NCI-H1105 (cell line): ENCODE results near the gene PTMS.

ENCODE experiments used
- DNase-seq: peaks from one replicate; lab custom pipeline; 2025; lab: John Stamatoyannopoulos, UW

The PTMS gene

DNA sequence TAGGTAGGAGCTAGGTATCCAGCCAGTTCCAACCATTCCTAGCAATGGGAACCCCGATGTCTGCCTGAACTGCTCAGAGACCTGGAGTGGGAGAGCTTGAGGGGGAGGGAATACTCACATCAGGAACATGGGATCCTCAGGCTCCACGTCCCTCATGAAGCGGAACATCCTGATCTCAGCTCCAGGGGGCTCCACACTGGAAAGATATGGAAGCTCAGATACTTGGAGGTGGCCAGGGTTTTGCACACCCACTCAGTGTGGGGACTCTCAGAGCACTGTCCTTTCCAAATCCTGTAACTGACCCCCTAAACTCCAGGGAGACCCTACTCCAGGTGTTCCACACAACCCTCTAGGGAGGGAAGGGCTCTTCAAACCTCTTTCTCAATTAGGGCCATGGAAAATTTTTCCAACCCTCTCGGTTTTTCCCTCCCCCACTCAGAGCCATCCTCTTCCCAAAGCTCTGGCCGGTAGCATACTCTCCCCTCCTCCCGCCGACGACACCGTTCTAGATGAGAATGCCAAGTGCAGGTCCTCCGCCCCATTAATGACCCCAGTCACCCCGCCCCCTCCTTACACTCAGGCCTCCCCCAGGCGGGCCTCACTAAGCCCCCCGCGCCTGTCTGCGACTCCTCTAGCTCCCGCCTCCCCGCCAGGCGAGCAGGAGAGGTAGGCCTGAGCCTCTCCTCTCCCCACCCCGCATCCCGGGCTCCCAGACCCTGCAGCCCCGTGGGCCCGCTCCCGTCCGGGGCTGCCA lies 13.8 kb upstream of the PTMS start:
- peak; percentile 62 for DNase-seq

DNA sequence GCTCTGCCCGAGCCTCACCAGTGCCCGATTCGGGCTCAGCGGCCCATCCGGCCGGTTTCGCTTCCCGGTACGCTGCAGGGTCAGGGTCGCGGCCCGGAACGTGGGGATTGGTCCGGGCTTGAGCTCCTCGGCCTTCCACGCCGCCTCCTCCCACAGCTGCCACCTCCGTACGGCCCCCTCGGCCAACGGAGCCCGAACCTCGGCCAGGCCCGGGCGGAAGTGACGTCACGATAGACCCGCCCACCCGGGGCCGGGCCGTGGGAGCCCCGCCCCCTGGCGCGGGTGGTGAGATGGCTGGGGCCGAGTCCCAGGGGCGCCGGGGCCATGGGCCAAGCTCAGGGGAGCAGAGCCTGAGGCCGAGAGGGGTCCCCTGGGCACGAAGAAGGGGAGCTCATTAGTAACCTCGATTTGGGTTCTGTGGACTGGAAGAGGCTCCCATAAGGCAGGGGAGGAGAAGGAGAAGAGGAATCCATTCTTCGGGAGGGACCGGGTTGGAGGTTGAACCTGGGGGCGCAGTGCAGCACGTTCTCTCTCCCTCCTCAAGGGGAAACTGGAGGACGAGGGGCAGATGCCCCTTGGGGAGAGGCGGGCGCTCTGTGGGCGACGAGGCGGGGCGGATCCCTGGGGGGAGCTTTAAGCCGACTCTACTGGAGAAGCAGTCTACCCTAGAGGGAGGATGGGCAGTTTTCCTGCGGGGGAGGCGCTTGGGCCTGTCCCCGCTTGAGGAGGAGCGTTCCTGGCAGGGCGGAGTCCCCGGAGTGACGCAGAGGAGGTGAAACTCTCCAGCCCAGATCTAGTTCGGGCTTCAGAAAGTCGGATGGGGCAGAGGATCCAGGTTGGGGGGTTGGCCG lies 13.0 kb upstream of the PTMS start, which contains the start of gene MLF2:
MLF2 (minus strand) TSS at position 221 of the 851 bp plus-strand sequence. CDS start 807 bp downstream, outside the sequence.
- peak; percentile 96 for DNase-seq

DNA sequence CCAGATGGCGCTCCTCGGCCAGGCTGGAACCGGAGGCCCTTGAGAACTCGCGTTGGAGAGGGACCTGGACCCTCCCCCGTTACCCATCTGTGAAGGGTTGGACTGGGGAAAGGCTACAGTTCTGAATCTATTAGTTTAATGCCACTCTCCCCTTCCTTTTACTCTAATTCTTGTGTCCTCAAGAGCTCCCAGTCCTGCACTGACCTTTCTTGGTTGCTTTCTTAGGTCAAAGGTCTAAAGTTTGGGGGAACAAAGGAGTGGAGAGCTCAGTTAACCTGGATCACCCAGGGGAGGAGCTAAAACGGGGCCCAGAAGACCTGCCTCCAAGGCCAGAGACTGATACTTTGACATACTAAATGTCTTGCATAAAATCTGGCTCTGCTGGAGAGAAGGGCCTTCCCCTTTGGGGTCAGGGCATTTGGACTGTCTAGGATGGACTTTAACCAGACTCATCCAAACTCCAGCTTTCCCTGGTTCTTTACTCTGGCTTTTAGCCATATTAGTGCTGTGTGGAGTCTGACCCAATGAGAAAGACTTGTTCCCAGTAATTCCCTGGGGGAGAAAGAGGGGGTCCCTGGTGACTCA lies 12.3 kb upstream of the PTMS start:
- DNase-seq, result no peak

DNA sequence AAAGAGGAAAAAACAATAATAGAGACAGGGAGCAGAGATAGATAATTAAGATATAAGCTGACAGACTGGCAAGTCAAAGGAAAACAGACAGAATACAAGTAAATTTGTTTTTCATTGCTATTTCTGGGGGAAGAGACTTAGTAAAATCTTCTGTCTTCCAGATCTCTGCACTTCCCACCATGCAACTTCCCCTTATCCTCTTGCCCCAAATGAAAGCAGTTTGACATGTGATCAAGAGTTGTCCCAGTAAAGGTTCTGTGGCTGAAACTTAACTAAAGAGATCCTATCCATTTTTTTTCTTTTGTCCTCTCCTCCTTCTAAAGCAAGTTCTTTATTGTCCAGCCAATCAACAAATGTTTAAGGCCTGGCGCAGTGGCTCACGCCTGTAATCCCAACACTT lies 11.8 kb upstream of the PTMS start:
- no peak for DNase-seq

DNA sequence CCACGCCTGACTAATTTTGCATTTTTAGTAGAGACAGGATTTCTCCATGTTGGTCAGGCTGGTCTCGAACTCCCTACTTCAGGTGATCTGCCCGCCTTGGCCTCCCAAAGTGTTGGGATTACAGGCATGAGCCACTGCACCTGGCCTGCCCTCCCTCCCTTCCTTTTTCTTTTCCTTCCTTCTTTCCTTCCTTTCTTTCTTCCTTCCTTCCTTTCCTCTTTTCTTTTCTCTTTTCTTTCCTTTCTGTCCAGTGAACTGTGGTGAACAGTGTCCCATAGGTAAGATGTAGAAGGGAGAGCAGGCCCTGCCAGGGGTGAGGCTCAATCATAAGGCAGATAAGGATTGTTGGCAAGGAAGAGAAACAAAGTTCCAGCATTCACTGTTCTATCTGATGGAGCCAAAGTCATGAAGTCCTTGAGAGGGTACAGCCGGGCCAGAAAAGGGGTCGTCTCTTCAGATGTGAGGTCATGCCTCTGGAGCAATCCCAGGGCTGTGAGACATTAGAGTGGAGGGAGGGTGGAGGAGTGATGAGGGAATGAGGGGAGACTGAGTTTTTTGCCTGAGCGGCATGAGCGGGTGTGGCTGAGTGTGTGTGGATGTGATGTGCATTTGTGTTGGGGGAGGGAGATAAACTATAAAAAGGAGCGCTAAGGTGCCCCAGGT lies 9.0 kb upstream of the PTMS start:
- no peak for DNase-seq

DNA sequence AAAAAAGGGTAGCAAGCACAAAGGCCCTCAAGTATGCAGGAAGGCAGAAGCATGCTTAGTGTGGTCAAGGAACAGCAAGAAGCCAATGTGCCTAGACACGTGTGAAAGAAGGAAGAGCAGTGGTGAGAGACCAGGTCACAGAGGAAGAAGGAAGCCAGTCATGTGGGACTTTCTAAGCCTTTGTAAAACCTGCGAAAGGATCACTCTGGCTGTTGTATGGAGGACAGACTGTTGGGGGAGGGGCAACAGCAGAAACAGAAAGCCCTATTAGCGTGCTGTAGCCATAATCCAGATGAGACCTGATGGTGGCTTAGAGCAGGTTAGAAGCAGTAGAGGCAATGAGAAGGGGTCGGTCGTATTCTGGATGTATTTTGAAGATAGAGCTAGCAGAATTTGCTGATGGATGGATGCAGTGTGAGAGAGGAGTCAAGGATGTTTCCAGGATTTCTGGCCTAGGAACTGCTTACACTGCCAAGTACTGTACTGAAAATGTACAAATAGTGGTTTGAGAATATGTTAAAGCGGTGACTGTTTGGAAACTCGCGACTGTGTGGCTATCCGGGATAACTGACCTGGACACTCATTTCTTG lies 7.6 kb upstream of the PTMS start:
- DNase-seq, result no peak

DNA sequence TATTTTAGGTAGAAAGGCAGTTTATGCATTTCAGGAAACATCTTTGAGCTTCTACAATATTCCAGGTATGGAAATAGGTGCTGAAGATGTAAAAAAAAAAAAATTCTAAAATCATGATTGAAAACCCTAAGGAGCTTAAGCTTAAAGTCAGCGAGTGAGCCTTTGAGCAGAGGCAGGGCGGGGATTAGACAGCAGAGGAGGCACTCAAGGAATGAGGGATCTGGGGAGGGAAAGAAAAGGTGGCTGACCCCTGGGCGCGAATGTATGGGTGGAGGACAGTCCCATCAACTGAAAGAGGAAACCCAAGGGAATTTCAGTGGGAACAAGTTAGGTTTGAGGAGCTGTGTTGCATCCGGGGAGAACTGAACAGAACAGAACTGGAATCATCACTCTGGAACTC lies 6.4 kb upstream of the PTMS start:
- DNase-seq, result no peak

DNA sequence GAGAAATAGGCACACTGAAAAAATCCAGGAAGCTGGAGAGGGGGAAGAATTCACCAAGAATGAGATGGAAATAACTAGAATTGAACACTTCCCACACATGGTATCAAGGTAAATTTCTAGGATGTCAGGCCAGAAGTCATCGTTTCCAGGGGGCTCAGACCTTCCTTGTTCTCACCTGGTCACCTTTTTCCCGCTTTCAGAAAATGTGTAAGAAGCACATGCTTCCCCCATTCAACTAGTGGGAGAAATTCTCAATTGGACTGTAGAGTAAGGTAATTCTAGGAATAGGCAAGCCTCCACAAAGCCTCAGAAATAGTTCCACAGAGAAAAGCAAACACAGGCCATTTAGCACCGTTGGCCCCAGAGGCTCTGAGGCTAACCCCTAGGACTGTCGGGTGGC lies 2.8 kb upstream of the PTMS start:
- no peak for DNase-seq

DNA sequence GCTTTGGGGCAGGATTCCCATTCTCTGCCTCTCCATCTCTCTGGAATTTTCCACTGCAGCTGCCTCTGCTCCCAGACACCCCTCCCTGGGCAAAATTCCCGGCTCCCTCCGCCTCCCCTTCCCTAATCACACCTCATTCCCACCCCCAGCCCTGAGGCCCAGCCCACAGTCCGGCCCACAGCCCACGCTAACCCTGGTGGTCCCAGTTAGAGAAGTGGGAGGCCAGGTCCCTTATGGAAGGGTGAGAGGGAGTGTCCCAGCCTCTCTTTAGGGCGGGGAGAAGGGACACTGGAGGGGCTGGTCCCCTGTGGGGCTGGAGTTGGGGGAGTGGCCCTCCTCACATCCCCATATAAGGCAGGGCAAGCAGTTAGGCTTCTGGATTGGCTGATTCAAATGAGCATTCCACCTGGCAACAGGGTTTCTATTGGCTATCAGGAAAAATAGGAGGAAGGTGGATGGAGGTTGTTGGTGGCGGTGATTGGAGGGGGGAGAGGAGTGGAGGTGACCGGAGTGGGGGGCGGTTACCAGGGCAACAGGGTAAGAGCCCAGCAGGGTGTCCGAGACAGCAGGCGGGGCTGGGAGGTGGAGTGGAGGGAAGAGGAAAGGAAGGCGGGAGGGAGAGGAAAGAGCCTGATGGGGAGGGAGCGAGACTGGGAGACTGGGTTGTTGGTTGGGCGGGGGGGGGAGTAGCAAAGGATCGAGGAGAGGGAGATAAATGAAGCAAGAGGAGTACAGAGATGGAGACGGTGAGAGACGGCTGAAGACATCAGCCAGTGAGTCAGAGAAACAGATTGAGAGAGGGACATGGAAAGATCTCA lies 1.9 kb upstream of the PTMS start:
- peak; percentile 100 for DNase-seq

DNA sequence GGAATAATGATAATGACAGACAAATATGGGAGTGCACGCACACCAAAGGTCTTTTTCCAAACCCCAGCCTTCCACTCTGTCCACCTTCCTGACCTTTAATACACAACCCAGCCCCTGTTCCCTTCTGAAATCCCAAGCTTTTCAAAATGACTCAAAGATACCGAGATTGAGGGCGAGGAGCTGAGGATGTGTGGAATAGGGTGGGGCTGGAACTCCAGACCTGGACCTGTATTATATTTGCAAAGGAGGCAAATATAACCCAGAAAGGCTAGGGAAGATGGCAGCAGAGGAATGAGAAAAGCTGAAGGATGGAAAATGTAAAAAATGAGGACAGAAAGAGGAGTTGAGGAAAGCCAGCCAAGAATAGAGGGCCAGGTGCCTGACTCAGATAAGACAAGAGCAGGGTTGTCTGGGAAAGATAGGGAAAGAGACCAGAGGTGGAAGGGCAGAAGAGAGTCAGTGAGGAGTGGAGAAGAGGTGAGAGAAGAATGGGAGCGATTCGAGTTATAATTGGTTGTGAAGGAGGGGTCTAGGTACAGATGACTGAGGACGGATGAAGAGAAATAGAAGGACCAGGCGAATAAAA lies 1.0 kb upstream of the PTMS start:
- peak; percentile 73 for DNase-seq

DNA sequence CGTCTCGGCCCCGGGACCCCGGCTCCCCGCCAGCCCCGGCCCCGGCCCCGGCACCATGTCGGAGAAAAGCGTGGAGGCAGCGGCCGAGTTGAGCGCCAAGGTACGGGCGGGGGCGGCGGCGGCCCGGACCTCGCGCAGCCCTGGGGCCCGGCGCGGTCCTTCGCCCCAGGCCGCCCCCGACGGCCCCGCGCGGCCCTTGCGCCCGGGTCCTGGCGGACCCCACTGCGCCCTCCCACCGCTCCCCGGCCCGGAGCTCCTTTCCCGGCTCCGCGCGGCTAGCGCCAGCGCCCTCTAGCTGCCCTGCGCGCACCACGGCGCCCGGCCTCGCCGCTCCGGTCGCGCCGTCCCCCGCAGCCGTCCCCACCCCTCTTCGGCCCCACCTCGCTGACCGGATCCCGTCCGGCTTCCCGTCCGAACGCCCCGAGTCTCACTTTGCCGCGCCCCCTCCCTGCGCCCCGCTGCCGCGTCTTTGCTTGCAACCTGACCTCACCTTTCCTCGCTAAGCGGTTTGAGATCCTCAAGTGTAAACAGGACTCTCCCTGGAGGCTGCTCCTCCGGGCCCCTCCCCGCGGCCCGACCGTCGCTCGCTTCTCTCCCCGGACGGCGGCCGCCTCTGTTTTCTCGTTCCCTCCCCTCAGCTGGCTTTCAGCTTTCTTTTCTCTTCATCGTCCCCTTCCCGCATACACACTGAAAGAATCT lies 637 bp downstream of the PTMS start:
- peak; percentile 72 for DNase-seq

DNA sequence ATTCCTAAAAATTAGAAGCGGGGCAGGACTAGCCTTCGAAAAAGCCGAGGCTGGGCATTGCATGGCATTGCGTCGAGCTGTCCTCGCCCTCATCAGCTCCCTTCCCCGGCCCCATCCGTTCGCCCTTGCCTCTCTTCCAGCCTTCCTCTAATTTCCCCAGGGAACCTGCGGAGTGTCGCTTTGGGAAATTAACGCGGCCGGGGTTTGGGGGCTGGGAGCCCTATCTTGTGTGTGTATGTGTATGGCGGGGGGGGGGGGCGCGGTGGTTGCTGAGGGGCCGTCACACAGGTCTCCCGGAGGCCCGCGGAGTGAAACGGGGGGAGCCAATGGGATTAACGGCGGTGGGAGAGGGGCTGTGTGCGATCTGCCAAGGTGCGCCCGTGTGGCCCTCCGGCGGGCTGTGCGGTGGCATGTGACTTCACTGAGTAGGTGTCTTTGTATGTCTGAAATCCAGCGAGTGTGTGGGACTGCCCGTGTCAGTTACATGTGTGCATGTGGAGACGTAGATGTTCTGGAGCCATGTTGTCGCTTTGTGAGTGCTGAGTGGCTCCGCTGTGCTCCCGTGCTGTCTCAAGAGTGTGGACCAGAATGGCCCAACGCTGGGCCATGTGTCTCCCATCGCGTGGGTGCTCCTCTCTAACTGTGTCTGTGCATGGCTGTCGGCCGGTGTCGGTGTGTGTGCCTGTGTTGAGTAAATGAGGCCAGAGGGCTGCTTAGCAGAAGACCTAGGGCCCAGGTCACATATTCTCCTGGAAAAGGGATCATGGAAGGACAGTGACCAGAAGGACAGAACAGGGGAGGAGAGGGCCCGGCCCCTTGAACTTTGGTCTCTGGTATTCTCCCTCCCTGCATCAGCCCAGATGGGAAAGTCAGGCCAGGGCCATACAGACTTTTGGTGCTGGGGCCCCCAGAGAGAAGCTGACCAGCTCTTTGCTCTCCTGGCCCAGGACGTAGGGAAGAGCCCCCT lies 1.5 kb downstream of the PTMS start:
- DNase-seq, result no peak

DNA sequence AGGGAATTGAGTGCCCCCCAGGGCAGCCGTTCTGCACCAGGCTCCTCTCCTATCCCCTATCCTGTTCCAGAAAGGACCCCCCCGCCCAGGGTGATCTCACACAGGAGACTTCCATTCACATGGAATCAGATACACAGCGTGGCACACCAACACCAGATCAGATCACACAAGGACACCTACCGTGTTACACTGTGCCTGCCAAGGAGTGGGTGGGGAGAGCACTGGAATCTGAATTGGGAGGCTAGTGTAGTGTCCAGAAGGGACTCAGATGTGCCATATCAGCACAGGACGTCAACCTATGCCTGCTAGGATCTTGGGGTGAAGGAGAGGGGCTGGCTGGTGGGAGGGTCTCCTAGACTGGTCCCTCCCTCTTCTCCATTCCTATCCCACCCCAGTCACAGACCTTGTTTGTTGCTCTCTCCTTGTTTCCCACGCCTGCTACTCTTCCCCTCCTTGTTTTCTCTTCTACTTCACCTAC lies 2.3 kb downstream of the PTMS start:
- no peak for DNase-seq

DNA sequence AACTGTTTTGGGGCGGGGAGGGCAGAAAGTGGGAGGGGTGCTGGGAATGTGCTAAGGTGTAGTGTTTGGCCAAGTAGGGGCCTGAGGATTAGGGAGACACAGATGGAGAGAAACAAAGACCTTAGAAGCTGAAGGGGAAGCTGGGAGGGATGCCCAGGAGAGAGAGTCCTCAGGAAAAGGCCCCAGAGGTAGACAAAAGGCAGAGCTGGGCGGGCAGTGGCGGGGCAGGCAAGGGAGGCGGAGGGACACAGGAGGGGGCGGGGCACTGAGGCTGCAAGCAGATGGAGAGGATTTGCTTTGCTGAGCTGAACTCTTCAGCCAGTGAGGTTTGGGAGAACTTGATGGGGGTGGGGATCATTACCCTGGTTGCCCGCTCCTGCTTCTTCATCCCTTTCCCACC lies 2.8 kb downstream of the PTMS start:
- no peak for DNase-seq

DNA sequence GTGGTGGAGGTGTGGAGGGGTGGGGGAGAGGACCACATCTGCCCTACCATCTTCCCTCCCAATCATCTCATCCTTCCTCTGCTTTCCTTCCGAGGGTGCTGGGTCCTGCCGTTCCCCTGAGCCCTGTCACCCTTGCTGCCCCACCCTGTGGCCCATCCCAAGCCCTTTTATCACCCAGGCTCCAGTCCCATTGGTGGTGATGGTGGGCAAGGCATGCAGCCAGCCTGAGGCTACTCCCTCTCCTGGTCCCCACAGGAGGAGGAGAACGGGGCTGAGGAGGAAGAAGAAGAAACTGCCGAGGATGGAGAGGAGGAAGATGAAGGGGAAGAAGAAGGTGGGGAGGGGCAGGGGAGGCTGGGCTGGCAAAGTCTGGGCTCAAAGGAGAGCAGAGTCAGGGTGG lies 3.5 kb downstream of the PTMS start:
- DNase-seq, result no peak

DNA sequence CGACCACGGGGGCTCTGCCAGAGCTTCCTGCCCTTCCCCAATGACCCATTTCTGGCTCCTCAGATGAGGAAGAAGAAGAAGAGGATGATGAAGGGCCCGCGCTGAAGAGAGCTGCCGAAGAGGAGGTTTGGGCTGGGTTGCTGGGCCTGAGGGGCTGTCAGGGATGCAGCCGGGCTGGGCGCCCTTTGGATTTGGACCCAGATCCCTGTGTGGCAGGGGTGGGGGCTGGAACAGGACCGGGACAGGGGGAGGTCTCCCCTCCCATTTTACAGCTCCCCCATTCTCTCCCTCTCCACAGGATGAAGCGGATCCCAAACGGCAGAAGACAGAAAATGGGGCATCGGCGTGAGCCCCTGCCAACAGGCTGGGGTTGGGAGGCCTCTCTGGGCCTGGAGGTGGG lies 3.9 kb downstream of the PTMS start:
- no peak for DNase-seq

DNA sequence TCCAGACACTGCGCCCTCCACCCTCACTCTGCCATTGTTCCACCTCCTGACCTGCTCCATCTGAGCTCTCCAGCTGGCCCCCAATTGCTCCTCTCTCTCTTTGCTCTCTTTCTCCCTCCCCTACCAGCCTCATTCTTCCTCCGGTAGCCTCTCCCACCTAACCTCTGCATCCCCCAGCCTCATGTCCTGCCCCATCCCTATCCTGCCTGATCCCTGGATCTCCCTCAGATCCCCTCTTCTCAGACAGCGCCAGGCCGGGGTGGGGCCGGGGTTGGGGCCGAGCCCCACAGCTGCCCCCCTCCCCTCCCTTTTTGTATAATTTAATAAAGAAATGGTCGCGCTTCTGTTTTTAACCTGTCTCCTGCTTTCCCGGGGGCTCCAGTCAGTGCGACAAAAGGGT lies 4.4 kb downstream of the PTMS start:
- DNase-seq, result no peak

DNA sequence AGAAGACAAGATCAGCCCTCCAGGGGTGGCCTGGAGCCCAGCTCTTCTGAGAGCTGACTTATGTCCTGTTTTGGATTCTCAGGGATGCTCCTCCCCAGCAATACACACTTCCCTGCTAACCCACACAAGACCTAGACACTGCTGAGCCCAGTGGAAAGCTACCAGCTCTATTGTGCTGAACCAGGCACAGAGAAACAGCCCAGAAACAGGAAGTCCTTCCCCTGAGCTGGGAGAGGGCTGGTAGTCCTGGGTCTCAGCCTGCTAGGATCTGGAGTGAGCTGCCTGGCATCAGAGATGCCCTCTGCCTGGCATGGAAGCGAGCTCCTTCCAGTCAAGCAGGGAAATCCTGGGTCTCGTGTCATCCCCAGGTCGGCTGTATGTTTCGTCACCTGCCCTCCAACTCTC lies 4.9 kb downstream of the PTMS start:
- no peak for DNase-seq
